GM23338 (cell line): ENCODE measurements around the gene CACNA1G. TPM values are rescaled to one million over a fixed set of nuclear protein-coding genes. Genes with fewer than 3 reads are reported as not detected.

Experiments
- ATAC-seq: fragments of 200-7000 bp; cut with Tn5 transposase; 3 replicates; pipeline ENCODE4 v1.9.1; 2020
- DNase-seq: peaks from one replicate; pipeline ENCODE4 v3.0.0-alpha.2; 2015; ENCODE audit warnings: low spot score
- H2AFZ ChIP-seq: fragments of 200-600 bp; sonication (generic); 2 replicates; pipeline ENCODE4 v1.8.0; 2016; ENCODE audit warnings: antibody characterized with exemption, mild to moderate bottlenecking, moderate library complexity
- H3F3A ChIP-seq: fragments of 200-600 bp; sonication (generic); replicated peaks from 2 replicates; pipeline ENCODE4 v1.8.0; 2017; ENCODE audit warnings: antibody characterized with exemption, mixed run types, low read depth
- H3K27ac ChIP-seq: fragments of 200-600 bp; sonication (generic); 2 replicates; pipeline ENCODE4 v1.6.1; 2016; ENCODE audit warnings: low read depth
- H3K27me3 ChIP-seq: fragments of 200-600 bp; sonication (generic); 2 replicates; pipeline ENCODE4 v1.8.0; 2016; ENCODE audit warnings: mild to moderate bottlenecking, mixed run types, moderate library complexity; ENCODE audit not compliant: insufficient read depth
- H3K36me3 ChIP-seq: fragments of 200-600 bp; sonication (generic); 2 replicates; pipeline ENCODE4 v1.8.0; 2016; ENCODE audit warnings: mild to moderate bottlenecking; ENCODE audit not compliant: insufficient read depth
- H3K4me1 ChIP-seq: fragments of 200-600 bp; sonication (generic); 2 replicates; pipeline ENCODE4 v1.8.0; 2016; ENCODE audit warnings: mild to moderate bottlenecking, moderate library complexity; ENCODE audit not compliant: insufficient read depth
- H3K4me2 ChIP-seq: fragments of 200-600 bp; sonication (generic); 2 replicates; pipeline ENCODE4 v1.7.1; 2017; ENCODE audit warnings: mixed run types
- H3K4me3 ChIP-seq: fragments of 200-600 bp; sonication (generic); 2 replicates; pipeline ENCODE4 v1.6.1; 2016; ENCODE audit warnings: mixed run types
- H3K79me2 ChIP-seq: fragments of 200-600 bp; sonication (generic); replicated peaks from 2 replicates; pipeline ENCODE4 v1.8.0; 2017; ENCODE audit warnings: mild to moderate bottlenecking; ENCODE audit not compliant: insufficient read depth
- H3K9me2 ChIP-seq: fragments of 200-600 bp; sonication (generic); 2 replicates; pipeline ENCODE4 v1.8.0; 2017; ENCODE audit not compliant: insufficient read depth
- H4K20me1 ChIP-seq: fragments of 200-600 bp; sonication (generic); replicated peaks from 2 replicates; pipeline ENCODE4 v1.8.0; 2017; ENCODE audit warnings: mild to moderate bottlenecking; ENCODE audit not compliant: insufficient read depth
- H3K27ac Mint-ChIP-seq: 2 replicates; pipeline ENCODE4 v1.8.0; 2020; ENCODE audit warnings: inconsistent platforms, mild to moderate bottlenecking, moderate library complexity, mixed read lengths
- H3K27me3 Mint-ChIP-seq: 3 replicates; pipeline ENCODE4 v1.8.0; 2022; ENCODE audit warnings: low read depth, mild to moderate bottlenecking, moderate library complexity, mixed read lengths, inconsistent platforms; ENCODE audit not compliant: insufficient read depth, poor library complexity
- H3K36me3 Mint-ChIP-seq: 3 replicates; pipeline ENCODE4 v1.8.0; 2021; ENCODE audit warnings: low read depth, mild to moderate bottlenecking, inconsistent platforms, moderate library complexity, mixed read lengths
- H3K4me1 Mint-ChIP-seq: 3 replicates; pipeline ENCODE4 v1.8.0; 2020; ENCODE audit warnings: mild to moderate bottlenecking, inconsistent platforms, mixed read lengths
- H3K4me3 Mint-ChIP-seq: 3 replicates; pipeline ENCODE4 v1.8.0; 2021; ENCODE audit warnings: moderate library complexity, mild to moderate bottlenecking, inconsistent platforms, mixed read lengths
- H3K9me3 Mint-ChIP-seq: 3 replicates; pipeline ENCODE4 v1.8.0; 2020; ENCODE audit warnings: moderate library complexity, mild to moderate bottlenecking, inconsistent platforms, mixed read lengths
- CREB1 ChIP-seq: fragments of 250-450 bp; sonication (Bioruptor Pico); IDR thresholded peaks from 2 replicates; pipeline ENCODE4 v1.5.0; 2020; ENCODE audit warnings: low read depth, mild to moderate bottlenecking, moderate library complexity
- EZH2 ChIP-seq: fragments of 200-600 bp; sonication (generic); IDR thresholded peaks from one replicate; pipeline ENCODE4 v1.8.0; 2017; ENCODE audit warnings: antibody characterized with exemption, mild to moderate bottlenecking, low read depth; ENCODE audit not compliant: unreplicated experiment
- EZH2phosphoT487 ChIP-seq: fragments of 200-600 bp; sonication (generic); IDR thresholded peaks from one replicate; pipeline ENCODE4 v1.8.1; 2018; ENCODE audit warnings: antibody characterized with exemption; ENCODE audit not compliant: unreplicated experiment
- JUNB ChIP-seq: IDR thresholded peaks from one replicate; pipeline ENCODE4 v1.6.1; 2016; ENCODE audit warnings: antibody characterized with exemption; ENCODE audit not compliant: unreplicated experiment
- NANOG ChIP-seq: IDR thresholded peaks from 2 replicates; pipeline ENCODE4 v1.6.1; 2016; ENCODE audit warnings: antibody characterized with exemption, borderline replicate concordance
- ZNF331 ChIP-seq: fragments of 250-450 bp; sonication (Bioruptor Pico); IDR thresholded peaks from 2 replicates; pipeline ENCODE4 v1.5.0; 2020; ENCODE audit warnings: low read depth, mild to moderate bottlenecking, moderate library complexity
- polyA plus RNA-seq: library from polyadenylated mRNA; unstranded; fragments of >200 nt; fragmentation: Nextera tagmentation; extraction: Ambion mirVana; gene quantifications from 2 replicates; pipeline ENCODE4 v1.2.1, GENCODE V29; 2016
- total RNA-seq: library from RNA; depleted of rRNA; stranded (reverse); fragments of >200 nt; shearing (Covaris generic); gene quantifications from 2 replicates; pipeline ENCODE4 v1.2.3, GENCODE V29; 2014
- TF ChIP-seq, protein P1 (sequence below): IDR thresholded peaks from 2 replicates; pipeline ENCODE4 v1.6.1; 2016; ENCODE audit warnings: antibody characterized with exemption
- TF ChIP-seq, protein P2 (sequence below): fragments of 250-450 bp; sonication (Bioruptor Pico); IDR thresholded peaks from 2 replicates; pipeline ENCODE4 v1.5.0; 2020; ENCODE audit warnings: mild to moderate bottlenecking, moderate library complexity
- TF ChIP-seq, protein P3 (sequence below), 2 experiments: fragments of 200-600 bp in 1 of 2; sonication (generic) in 1 of 2; conservative IDR thresholded peaks; 2 replicates each; pipeline versions ENCODE4 v1.5.1 to v1.6.1; 2016 to 2017; ENCODE audit warnings: antibody characterized with exemption in 2 of 2, low read depth in 2 of 2, mild to moderate bottlenecking in 2 of 2, moderate library complexity in 1 of 2

Gene CACNA1G
- total and polyA plus RNA-seq, 2 experiments from 2014 or later: 1.4 to 5.1 TPM

DNA sequence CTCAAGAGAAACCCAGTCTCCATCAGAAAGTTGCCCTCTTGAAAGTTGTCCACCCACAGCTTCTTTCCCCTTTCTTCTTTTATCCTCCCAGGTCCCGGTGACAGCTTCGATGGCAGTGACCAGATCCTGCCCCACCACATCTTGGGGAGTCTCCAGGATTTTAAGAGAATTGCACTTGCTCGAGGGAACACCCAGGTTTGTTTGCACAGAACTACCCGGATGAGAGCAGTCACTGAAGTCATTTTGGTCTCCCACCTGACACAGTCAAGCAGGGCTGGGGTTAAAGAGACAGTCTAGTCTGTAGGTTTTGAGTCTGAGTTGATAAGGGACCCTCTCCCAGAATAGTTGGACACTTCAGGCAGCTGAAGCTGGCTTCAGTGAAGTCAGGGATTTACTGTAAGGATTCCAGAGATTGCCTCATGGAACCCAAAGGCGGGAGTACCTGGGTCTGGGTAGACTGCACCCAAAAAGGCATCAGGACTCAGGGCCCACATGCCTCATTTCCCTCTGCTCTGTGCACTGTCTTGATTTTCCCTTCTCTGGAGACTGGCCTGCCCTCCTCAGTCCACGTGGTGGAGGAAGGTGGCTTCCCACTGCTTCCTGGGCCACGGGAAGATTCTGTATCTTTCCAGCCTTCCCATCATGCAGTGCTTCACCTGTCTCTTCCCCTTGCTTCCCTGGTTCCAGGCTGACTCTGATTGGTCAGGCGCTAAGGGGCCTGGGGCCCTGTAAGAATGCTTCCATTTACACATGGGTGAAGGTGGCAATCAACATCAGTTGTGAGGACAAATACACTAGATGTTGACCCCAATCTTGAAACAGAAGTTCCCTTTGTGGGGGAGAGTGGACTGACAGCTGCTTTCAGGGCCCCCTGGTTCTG is 42.8 kb upstream of the CACNA1G start:
- Histone ChIP-seq H3K36me3 (no peaks in the 10 kb centered on the region), H3K27ac (no peak overlapping the region), H3K27me3 (no peaks in the 10 kb centered on the region), H4K20me1 (no peaks in the 10 kb centered on the region), H3K4me1 (no peaks in the 10 kb centered on the region), H3K79me2 (no peaks in the 10 kb centered on the region), H3F3A (no peaks in the 10 kb centered on the region), H3K9me2 (0 out of 2 replicates have a peak, but pooled peaks cover 2% of the 10 kb centered on the region), H3K4me2 (no peak overlapping the region), H2AFZ (peak overlapping the region; percentile 29), H3K4me3 (no peak overlapping the region)
- Mint-ChIP-seq H3K36me3 (no peaks in the 10 kb centered on the region), H3K4me3 (no peak overlapping the region), H3K27me3 (peaks cover 7% of the 10 kb centered on the region), H3K9me3 (no peaks in the 10 kb centered on the region; the same call in 2 of the 3 replicates), H3K27ac (no peak overlapping the region), H3K4me1 (peaks cover 22% of the 10 kb centered on the region)
- DNase-seq (no peak), ATAC-seq (peak; percentile 31; the same call in 2 of the 3 replicates)
- TF ChIP-seq, protein P1, sequence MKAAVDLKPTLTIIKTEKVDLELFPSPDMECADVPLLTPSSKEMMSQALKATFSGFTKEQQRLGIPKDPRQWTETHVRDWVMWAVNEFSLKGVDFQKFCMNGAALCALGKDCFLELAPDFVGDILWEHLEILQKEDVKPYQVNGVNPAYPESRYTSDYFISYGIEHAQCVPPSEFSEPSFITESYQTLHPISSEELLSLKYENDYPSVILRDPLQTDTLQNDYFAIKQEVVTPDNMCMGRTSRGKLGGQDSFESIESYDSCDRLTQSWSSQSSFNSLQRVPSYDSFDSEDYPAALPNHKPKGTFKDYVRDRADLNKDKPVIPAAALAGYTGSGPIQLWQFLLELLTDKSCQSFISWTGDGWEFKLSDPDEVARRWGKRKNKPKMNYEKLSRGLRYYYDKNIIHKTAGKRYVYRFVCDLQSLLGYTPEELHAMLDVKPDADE: no peak

DNA sequence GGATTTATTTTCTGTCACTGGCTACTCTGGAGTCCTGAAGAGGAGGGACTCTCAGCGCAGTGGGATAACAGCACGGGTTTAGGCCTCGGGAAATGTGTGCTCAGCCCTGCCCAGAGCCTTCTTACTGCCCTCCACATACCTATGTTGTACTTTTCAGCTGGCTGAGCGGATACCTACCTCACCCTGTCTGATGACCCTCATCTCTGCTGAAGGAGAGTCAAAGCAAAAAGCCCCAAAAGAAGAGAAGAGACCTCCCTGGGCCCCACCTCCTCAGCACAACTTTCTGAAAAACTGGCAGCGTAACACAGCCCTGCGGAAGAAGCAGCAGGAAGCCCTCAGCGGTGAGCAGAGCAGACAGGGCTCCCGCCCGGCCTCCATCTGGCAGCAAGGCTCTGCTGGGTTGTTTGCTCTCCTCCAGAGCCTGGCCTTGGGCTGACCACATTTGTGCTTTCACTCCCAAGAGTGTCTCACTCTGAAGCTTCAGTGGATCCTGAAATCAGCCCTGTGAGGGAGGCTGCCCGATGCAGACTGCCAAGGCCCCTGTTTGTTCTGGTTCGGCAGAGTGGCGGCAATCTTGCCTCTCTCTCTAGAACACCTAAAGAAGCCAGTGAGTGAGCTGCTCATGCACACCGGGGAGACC is 42.0 kb upstream of the CACNA1G start:
- H3K27ac ChIP-seq: no peak overlapping the region
- no peak overlapping the region for H3K4me2 ChIP-seq
- Mint-ChIP-seq H3K36me3 (no peaks in the 10 kb centered on the region), H3K9me3 (no peaks in the 10 kb centered on the region; the same call in 2 of the 3 replicates), H3K27me3 (peaks cover 7% of the 10 kb centered on the region), H3K4me1 (peaks cover 22% of the 10 kb centered on the region), H3K27ac (no peak overlapping the region), H3K4me3 (no peak overlapping the region)
- H3K79me2 ChIP-seq: no peaks in the 10 kb centered on the region
- peak overlapping the region; percentile 29 for H2AFZ ChIP-seq
- no peak for DNase-seq
- H3F3A ChIP-seq: no peaks in the 10 kb centered on the region
- H3K4me1 ChIP-seq: no peaks in the 10 kb centered on the region
- no peaks in the 10 kb centered on the region for H4K20me1 ChIP-seq
- no peak overlapping the region for H3K4me3 ChIP-seq
- no peaks in the 10 kb centered on the region for H3K27me3 ChIP-seq
- no peaks in the 10 kb centered on the region for H3K36me3 ChIP-seq
- 0 out of 2 replicates have a peak, but pooled peaks cover 2% of the 10 kb centered on the region for H3K9me2 ChIP-seq
- peak; percentile 30 for ATAC-seq
- TF ChIP-seq, protein P2, sequence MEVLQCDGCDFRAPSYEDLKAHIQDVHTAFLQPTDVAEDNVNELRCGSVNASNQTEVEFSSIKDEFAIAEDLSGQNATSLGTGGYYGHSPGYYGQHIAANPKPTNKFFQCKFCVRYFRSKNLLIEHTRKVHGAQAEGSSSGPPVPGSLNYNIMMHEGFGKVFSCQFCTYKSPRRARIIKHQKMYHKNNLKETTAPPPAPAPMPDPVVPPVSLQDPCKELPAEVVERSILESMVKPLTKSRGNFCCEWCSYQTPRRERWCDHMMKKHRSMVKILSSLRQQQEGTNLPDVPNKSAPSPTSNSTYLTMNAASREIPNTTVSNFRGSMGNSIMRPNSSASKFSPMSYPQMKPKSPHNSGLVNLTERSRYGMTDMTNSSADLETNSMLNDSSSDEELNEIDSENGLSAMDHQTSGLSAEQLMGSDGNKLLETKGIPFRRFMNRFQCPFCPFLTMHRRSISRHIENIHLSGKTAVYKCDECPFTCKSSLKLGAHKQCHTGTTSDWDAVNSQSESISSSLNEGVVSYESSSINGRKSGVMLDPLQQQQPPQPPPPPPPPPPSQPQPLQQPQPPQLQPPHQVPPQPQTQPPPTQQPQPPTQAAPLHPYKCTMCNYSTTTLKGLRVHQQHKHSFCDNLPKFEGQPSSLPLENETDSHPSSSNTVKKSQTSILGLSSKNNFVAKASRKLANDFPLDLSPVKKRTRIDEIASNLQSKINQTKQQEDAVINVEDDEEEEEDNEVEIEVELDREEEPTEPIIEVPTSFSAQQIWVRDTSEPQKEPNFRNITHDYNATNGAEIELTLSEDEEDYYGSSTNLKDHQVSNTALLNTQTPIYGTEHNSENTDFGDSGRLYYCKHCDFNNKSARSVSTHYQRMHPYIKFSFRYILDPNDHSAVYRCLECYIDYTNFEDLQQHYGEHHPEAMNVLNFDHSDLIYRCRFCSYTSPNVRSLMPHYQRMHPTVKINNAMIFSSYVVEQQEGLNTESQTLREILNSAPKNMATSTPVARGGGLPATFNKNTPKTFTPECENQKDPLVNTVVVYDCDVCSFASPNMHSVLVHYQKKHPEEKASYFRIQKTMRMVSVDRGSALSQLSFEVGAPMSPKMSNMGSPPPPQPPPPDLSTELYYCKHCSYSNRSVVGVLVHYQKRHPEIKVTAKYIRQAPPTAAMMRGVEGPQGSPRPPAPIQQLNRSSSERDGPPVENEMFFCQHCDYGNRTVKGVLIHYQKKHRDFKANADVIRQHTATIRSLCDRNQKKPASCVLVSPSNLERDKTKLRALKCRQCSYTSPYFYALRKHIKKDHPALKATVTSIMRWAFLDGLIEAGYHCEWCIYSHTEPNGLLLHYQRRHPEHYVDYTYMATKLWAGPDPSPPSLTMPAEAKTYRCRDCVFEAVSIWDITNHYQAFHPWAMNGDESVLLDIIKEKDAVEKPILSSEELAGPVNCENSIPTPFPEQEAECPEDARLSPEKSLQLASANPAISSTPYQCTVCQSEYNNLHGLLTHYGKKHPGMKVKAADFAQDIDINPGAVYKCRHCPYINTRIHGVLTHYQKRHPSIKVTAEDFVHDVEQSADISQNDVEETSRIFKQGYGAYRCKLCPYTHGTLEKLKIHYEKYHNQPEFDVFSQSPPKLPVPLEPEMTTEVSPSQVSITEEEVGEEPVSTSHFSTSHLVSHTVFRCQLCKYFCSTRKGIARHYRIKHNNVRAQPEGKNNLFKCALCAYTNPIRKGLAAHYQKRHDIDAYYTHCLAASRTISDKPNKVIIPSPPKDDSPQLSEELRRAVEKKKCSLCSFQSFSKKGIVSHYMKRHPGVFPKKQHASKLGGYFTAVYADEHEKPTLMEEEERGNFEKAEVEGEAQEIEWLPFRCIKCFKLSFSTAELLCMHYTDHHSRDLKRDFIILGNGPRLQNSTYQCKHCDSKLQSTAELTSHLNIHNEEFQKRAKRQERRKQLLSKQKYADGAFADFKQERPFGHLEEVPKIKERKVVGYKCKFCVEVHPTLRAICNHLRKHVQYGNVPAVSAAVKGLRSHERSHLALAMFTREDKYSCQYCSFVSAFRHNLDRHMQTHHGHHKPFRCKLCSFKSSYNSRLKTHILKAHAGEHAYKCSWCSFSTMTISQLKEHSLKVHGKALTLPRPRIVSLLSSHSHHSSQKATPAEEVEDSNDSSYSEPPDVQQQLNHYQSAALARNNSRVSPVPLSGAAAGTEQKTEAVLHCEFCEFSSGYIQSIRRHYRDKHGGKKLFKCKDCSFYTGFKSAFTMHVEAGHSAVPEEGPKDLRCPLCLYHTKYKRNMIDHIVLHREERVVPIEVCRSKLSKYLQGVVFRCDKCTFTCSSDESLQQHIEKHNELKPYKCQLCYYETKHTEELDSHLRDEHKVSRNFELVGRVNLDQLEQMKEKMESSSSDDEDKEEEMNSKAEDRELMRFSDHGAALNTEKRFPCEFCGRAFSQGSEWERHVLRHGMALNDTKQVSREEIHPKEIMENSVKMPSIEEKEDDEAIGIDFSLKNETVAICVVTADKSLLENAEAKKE (CRISPR knock-in tag): no peak
- TF ChIP-seq CREB1 (CRISPR knock-in tag) (no peak), EZH2phosphoT487 (no peak), NANOG (no peak), EZH2 (no peak), JUNB (no peak), ZNF331 (no peak)
- TF ChIP-seq, protein P3, sequence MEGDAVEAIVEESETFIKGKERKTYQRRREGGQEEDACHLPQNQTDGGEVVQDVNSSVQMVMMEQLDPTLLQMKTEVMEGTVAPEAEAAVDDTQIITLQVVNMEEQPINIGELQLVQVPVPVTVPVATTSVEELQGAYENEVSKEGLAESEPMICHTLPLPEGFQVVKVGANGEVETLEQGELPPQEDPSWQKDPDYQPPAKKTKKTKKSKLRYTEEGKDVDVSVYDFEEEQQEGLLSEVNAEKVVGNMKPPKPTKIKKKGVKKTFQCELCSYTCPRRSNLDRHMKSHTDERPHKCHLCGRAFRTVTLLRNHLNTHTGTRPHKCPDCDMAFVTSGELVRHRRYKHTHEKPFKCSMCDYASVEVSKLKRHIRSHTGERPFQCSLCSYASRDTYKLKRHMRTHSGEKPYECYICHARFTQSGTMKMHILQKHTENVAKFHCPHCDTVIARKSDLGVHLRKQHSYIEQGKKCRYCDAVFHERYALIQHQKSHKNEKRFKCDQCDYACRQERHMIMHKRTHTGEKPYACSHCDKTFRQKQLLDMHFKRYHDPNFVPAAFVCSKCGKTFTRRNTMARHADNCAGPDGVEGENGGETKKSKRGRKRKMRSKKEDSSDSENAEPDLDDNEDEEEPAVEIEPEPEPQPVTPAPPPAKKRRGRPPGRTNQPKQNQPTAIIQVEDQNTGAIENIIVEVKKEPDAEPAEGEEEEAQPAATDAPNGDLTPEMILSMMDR (conservative IDR thresholded peaks at IDR 0.05; ENCODE audit: low read depth in 2 of 2): no peak
- TF ChIP-seq, protein P1: no peak
